GM20000 (cell line): ENCODE measurements around the gene IGF1R.

Experiments
- DNase-seq: peaks from one replicate; pipeline ENCODE4 v3.0.0; 2012; ENCODE audit warnings: low spot score
- TF ChIP-seq, protein P1 (sequence below): IDR thresholded peaks from 2 replicates; pipeline ENCODE4 v1.5.1; 2012; ENCODE audit warnings: mild to moderate bottlenecking, control low read depth; ENCODE audit errors: extremely low read depth, missing control alignments

The IGF1R gene

DNA sequence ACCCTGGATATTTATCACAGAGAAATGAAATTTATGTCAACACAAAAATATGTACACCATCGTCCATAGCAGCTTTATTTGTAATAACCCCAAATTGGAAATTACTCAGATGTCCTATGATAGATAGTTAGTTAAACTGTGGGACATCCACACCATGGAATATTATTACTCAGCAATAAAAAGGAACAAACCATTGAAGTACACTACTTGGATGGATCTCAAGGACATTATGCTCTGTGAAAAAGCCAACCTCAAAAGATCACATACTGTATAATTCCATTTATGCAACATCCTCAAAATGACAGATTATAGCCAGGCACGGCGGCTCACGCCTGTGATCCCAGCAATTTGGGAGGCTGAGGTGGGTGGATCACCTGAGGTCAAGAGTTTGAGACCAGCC is 246.0 kb downstream of the IGF1R start:
- DNase-seq: no peak
- TF ChIP-seq, protein P1, sequence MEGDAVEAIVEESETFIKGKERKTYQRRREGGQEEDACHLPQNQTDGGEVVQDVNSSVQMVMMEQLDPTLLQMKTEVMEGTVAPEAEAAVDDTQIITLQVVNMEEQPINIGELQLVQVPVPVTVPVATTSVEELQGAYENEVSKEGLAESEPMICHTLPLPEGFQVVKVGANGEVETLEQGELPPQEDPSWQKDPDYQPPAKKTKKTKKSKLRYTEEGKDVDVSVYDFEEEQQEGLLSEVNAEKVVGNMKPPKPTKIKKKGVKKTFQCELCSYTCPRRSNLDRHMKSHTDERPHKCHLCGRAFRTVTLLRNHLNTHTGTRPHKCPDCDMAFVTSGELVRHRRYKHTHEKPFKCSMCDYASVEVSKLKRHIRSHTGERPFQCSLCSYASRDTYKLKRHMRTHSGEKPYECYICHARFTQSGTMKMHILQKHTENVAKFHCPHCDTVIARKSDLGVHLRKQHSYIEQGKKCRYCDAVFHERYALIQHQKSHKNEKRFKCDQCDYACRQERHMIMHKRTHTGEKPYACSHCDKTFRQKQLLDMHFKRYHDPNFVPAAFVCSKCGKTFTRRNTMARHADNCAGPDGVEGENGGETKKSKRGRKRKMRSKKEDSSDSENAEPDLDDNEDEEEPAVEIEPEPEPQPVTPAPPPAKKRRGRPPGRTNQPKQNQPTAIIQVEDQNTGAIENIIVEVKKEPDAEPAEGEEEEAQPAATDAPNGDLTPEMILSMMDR: no peak

DNA sequence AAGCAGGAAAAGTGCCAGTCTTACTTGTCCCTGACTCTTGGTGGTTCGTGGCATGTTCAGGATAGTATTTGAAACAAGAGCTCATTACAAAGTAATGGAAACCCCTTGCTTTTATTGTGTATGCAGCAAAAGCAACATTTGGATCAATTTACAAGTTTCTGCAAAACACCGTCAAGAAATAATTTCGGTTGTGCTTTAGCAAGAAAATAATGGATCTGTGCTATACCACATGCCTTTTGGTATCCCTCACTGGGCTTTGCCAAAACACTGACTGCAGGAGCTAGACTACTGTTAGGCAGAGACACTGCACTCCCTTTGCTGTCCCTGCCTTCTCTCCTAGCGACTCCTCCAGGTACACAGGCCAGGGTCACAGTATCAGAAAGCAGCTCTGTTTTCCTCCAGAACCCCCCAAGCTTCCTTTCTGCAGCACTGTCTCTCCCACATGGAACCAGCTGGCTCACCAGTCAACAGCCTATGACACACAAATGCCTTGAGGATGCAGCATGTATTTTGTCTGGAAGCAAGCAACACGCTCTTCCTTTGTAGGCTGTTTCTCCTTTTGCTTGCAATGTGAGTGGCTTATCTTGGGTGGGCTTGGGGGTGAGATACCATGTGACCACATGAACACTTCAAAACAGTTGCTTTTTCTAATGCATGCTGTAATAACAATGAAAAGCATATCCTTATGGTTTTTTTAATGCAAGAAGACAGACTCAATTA is 247.8 kb downstream of the IGF1R start:
- TF ChIP-seq, protein P1: no peak
- DNase-seq: no peak

DNA sequence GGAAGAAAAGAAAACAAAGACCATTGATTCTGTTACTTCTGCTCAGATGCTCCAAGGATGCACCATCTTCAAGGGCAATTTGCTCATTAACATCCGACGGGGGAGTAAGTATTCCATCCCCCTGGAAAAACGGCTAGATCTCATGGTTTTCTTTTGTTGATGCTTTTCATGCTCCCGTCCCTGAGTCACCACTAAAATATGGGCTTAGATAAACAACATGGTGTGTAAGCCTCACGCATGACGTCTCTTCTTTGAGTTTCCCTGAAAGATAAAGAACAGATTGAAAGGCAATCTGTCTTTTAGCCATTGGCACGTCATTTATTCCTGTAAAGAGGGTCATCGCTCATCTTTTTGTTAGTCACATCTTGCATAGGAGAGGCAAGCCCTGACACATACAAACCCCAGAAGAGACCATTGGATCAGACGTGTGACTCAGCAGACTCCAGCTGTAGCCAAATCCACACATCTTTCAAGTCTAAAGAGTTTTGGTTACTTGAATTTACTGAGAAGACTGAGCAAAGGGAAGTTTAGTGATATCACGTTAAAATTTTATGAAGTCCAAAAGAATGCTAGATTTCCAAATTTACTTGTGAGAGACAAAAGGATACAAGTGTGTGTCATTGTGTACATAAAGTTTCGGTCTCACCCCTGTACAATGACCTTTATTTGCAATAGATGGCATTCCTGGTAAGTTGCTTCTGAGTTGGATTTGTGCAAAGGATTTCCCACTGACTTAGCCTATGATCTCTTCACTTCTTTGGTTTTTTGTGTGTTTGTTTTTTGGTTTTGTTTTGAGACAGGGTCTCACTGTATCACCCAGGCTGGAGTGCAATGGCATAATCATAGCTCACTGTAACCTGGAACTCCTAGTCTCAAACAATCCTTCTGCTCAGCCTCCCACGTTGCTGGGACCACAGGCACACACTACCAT is 248.7 kb downstream of the IGF1R start:
- TF ChIP-seq, protein P1: no peak
- no peak for DNase-seq

GRCh38 chr15:98898122-98898521 is 249.8 kb downstream of the IGF1R start:
- no peak for DNase-seq
- TF ChIP-seq, protein P1: no peak

GRCh38 chr15:98899272-98900021 is 251.1 kb downstream of the IGF1R start:
- TF ChIP-seq, protein P1: no peak
- no peak for DNase-seq

- DNase-seq: no peak
- TF ChIP-seq, protein P1: no peak
Observed at GRCh38 chr15:98900356-98900755, 252.0 kb downstream of the IGF1R start.
